Fibroblast of mammary gland (primary cell): Measurements from ENCODE around the gene MAST2.

ENCODE experiments used
- DNase-seq: peaks from one replicate; pipeline ENCODE4 v3.0.0-alpha.2; 2010; ENCODE audit warnings: low read depth
- H3K4me3 ChIP-seq: 2 replicates; pipeline ENCODE4 v1.5.1; 2011; ENCODE audit warnings: low read depth, mild to moderate bottlenecking, low read length, moderate library complexity; ENCODE audit not compliant: control insufficient read depth
- CTCF ChIP-seq: conservative IDR thresholded peaks from 2 replicates; pipeline ENCODE4 v1.5.1; 2011; ENCODE audit warnings: low read depth, low read length, inconsistent platforms; ENCODE audit not compliant: control insufficient read depth, insufficient read depth

MAST2 gene

GRCh38 chr1:46072975-46073374 lies 269.6 kb downstream of the MAST2 start:
- TF ChIP-seq CTCF, result no peak
- DNase-seq, result peak; percentile 15
- no peak overlapping the region for H3K4me3 ChIP-seq

GRCh38 chr1:46076343-46076742 lies 272.9 kb downstream of the MAST2 start:
- no peak overlapping the region for H3K4me3 ChIP-seq
- no peak for TF ChIP-seq CTCF
- DNase-seq, result no peak

- no peak for TF ChIP-seq CTCF
- no peak overlapping the region for H3K4me3 ChIP-seq
- no peak for DNase-seq
Observed at GRCh38 chr1:46077644-46078043, 274.2 kb downstream of the MAST2 start.

GRCh38 chr1:46080257-46080656 lies 276.8 kb downstream of the MAST2 start:
- TF ChIP-seq CTCF, result no peak
- no peak for DNase-seq
- no peak overlapping the region for H3K4me3 ChIP-seq

GRCh38 chr1:46081206-46081605 lies 277.8 kb downstream of the MAST2 start:
- no peak for TF ChIP-seq CTCF
- no peak for DNase-seq
- no peak overlapping the region for H3K4me3 ChIP-seq

- TF ChIP-seq CTCF, result no peak
- no peak for DNase-seq
- H3K4me3 ChIP-seq, result no peak overlapping the region
Observed at GRCh38 chr1:46081619-46082018, 278.2 kb downstream of the MAST2 start.

- no peak for TF ChIP-seq CTCF
- DNase-seq, result no peak
- H3K4me3 ChIP-seq, result no peak overlapping the region
Observed at GRCh38 chr1:46083579-46083978, 280.2 kb downstream of the MAST2 start.
